GM21717 (cell line): ENCODE results near the gene CARD9.
"Not testable (repeated sequence)": the region's sequence is repeated elsewhere in the genome, so short reads cannot be mapped to it uniquely, and the experiment has no call there.

Experiments
- ATAC-seq: cut with Tn5 transposase; IDR thresholded peaks from one replicate; pipeline ENCODE4 v1.9.1; 2021; ENCODE audit warnings: mild to moderate bottlenecking, moderate library complexity; ENCODE audit not compliant: unreplicated experiment

Gene CARD9, protein sequence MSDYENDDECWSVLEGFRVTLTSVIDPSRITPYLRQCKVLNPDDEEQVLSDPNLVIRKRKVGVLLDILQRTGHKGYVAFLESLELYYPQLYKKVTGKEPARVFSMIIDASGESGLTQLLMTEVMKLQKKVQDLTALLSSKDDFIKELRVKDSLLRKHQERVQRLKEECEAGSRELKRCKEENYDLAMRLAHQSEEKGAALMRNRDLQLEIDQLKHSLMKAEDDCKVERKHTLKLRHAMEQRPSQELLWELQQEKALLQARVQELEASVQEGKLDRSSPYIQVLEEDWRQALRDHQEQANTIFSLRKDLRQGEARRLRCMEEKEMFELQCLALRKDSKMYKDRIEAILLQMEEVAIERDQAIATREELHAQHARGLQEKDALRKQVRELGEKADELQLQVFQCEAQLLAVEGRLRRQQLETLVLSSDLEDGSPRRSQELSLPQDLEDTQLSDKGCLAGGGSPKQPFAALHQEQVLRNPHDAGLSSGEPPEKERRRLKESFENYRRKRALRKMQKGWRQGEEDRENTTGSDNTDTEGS

DNA sequence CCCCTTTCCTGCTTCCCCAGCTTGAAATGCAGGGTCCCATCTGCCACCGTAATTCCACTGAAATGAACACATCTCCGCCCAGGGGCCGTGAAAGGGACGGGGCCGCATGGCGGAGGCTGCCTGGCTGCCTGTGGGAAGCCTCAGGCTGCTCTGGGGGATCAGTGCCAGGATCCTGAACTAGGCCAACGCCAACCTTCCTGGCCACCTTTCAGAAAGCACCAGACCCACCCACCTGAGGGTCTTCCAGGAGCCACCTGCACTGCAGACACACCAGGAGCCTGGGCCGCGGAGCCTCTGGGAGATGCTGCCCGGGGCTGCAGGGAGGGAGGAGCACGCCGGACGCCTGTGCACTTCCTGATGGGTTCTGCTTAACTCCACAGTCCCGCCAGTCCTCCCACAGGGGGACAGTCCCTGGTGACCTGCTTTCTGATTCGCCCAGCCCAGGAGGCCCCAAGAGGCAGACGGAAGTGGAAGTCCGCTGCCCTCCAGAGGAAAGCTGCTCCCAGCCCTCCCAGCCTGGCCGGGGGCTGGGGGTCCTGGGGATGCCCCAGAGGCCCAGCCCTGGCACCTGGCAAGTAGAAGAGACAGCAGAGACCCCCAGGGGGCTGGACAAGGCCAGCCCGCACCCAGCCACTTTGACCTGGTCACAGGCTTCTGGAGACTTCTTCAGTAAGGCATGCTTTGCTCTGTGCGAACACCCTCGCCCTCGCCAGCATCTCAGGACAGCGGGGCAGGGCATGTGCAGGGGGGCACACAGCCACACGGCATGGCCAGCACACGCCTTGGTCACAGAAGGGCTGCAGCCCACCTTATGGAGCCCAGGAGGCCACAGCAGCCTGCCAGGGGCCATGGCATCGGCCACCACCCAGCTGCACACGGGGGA lies at the start of gene CARD9:
CARD9 (minus strand) TSS at position 370 of the 883 bp plus-strand sequence. CDS start 1,591 bp downstream, outside the sequence.
- ATAC-seq = no peak

DNA sequence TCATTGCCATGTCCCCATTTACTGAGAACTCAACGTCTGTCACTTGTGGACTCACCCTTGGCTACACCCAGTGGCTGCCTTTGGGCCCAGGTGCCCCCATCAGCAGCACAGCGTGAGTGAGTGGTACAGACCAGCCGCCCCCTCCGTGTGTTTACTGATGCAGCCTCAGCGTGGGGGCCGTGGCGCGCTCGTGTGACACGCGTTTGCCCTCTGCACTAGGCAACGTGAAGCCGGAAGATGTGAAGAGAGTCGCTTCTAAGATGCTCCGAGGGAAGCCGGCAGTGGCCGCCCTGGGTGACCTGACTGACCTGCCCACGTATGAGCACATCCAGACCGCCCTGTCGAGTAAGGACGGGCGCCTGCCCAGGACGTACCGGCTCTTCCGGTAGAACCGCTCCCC lies 49.4 kb upstream of the CARD9 start:
- no peak for ATAC-seq

DNA sequence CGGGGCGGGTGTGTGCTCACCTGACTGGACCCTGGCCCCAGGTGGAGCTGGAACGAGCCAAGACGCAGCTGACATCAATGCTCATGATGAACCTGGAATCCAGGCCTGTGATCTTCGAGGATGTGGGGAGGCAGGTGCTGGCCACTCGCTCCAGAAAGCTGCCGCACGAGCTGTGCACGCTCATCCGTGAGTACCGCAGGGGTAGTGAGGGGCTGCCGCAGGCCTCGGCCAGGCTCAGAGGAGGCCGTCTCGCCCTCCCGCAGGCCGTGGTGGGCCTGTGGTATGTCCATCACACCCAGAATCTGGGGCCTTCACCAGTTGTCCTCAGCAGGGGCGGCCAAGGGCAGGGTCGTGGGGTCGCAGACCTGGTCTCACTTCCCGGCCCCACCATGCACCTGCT lies 48.3 kb upstream of the CARD9 start:
- ATAC-seq = no peak

DNA sequence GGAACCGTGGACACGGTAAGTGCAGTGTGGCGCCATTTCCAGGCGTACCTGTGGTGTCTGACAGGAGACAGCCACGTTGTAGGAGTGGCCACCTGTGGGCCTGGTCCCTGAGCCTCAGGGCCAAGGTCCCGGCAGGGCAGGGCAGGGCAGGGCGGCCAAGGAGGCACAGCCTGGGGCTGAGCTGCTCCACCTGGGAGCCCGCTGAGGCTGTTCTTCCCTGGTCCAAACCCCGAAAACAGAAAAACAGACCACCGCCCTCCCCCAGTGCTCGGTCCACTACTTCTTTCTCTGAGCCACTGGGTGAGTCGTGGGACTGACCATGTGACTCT lies 45.6 kb upstream of the CARD9 start:
- no peak for ATAC-seq

DNA sequence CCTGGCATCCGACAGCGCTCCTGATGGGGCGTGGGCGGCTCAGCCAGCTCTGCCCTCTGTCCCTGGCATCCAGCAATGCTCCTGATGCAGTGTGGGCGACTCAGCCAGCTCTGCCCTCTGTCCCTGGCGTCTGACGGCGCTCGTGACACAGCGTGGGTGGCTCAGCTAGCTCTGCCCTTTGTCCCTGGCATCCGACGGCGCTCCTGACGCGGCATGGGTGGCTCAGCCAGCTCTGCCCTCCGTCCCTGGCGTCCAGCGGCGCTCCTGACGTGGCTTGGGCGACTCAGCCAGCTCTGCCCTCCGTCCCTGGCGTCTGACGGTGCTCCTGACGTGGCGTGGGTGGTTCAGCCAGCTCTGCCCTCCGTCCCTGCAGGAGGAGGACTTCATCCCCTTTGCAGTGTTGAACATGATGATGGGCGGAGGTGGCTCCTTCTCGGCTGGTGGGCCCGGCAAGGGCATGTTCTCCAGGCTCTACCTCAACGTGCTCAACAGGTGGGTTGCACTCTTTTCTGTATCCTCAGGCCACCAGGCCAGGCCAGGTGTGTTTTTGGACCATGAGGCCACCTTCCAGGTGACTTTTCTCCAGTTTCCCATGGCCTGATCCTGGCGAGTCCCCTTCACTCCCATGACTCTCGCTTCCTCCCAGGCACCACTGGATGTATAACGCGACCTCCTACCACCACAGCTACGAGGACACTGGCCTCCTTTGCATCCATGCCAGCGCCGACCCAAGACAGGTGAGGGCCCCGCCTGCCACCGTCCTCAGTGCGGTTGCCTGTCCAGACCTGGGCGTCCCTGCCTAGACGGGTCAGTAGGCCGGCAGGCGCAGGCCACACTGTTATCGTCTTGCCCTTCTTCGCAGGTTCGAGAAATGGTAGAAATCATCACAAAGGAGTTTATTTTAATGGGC lies 45.0 kb upstream of the CARD9 start:
- ATAC-seq = no peak

DNA sequence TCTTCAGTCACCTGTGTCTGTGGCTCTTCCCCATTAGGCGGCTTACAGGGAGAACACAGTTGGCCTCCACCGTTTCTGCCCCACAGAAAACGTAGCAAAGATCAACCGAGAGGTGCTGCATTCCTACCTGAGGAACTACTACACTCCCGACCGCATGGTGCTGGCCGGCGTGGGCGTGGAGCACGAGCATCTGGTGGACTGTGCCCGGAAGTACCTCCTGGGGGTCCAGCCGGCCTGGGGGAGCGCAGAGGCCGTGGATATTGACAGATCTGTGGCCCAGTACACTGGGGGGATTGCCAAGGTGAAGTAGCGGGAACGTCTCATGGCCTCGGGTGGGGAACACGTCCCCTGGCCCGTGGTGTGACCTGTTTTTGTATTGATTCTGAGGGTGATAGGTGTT lies 43.4 kb upstream of the CARD9 start:
- no peak for ATAC-seq

DNA sequence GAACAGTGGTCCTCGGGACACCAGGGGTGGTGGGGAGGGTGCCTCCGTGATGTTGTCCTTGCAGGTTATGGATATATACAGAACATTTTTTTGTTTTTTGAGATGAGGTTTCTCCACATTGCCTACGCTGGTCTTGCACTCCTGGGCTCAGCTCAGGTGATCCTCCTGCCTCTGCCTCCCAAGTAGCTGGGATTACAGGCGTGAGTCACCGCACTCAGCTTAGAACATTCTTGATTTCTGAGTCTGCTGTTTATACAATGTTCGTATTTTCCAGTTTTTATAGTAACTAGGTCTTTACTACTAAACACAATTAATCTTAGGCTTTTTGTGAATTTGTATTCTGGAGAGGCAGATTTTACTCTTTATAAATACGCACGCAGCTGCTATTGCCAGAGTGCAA lies 43.0 kb upstream of the CARD9 start:
- ATAC-seq = no peak

DNA sequence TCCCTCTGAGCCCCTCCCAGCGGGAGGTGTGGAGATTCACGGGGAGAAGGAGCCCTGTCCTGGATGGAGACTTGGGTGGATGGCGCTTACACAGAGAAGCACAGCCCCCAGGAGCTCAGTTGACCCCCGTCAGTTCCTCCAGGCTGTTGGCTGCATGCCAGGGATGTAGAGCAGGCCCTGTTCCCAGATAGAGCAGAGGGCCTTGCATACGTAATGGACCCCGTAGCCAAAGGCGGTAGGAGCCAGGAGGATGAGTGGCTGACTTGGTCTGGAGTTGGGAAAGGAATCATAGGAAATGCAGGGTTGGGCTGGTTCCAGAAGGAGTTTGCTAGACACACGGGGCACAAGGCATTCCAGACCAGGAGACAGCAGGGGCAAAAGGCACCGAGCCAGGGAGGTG lies 39.5 kb upstream of the CARD9 start:
- no peak for ATAC-seq

DNA sequence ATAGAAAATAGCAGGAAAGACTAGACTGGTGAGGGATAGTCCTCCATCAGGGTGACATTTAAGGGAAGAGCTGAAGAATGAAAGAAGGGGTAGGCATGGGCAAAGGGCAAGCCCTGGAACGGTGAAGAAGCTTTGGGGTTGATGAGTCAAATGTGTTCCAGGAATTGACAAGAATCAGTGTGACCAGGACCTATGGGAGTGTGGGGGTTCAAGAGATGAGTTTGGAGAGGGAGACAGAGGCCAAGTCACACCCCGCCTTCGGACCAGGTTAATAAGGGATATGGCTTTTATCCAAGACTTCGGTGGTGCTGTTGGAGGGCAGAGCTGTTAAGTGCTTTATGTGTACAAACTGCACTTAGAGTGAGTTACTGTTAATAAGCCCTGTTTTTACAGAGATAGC lies 37.9 kb upstream of the CARD9 start:
- no peak for ATAC-seq

DNA sequence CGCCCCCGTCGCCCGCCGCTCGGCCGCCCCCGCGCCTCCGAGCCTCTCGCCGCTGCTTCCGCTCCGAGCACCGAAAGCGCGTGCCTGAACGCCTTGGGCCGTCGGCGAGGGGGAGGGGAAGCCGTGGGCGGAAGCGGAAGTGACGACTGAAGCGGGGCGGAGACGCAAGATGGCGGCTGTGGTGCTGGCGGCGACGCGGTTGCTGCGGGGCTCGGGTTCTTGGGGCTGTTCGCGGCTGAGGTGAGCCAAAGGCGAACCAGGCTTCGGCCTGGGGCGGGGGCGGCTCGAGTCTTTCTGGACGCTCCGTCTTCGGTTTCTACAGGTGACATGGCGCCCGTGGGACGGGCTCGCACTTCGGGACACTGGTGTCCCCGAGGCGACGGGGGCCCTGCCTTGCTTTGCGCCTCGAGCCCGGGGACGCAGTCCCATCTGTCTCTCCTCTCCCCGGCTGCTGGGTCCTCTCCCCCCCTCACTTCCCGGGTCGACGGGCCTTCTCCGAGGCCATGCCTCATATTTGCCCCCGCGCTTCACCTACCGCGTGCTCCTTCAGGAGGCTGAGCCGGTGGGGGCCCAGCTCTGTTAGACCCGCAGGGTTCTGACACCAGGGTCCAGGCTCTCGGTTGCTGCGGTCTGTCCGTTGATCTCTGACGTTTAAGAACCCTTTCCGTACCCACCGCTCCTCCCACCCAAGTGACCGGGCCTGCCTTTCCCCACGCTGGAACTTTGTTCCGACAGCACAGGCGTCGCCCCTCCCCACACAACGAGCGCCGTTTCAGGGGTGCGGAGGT lies 37.2 kb upstream of the CARD9 start, which contains the start of the genes ENTR1 and PMPCA:
ENTR1 (minus strand) TSS at position 115 of the 788 bp plus-strand sequence. CDS start 217 bp downstream, outside the sequence.
PMPCA (plus strand) TSS at position 159 of the 788 bp plus-strand sequence; CDS start at position 170, 11 bp downstream.
- ATAC-seq = peak; percentile 66

DNA sequence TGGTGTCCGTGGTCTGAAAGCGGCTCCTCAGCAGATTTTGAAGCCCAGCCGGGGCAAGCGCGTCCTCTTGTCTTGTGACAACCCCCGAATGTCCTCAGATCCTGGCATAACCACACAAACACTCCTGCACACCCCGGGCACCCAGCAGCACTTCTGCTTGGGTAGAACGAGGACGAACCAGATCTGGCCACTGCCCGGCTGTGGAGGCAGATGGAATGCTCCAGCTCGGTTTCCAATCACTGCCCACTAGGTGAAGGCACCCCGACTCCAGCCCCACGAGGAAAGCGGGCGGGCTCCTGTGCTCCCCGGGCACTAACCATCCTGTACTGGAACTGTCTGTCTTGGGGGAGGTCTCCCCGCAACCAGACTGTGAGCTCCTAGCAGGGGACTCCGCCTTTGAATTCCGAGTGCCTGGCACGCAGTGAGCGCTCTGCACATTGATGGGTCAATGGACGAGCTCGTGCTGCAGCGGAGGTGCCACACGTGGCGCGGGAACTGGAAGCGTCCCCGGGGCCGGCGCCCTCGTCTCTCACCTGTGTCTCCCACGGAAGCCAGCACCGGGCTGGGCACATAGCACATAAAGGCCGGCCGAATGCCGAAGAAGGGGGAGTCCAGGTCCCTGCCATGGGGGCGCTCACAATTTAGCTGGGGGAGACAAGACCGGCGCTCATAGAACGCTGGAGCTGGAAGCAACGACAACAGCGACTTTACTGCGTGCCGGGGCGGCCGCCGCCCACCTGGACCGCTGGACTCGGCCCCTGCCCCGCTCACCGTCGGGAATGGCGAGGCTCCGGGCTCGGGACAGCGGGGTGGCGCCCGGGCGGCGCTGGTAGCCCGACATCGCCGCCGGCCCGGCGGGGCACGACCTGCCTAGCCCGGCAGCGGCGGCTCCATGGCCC lies 36.3 kb upstream of the CARD9 start:
- peak; percentile 22 for ATAC-seq

DNA sequence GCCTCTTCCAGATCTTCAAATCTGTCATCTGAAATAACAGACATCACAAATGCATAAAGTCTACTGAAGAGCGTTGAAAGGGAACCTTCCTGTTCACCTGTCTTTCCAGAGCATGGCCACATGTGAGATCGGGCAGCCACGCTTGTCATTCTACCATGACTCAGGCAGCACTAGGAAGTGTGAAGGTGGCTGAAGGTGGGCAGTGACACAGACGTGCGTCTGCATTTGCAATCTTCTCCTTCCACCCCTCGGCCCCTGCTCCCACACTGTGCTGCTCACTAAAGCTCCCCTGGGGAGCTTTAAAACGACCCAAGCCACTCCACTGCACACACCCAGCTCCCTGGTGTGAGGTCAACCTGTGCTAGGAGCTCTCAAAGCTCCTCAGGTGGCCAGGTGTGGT lies 34.4 kb upstream of the CARD9 start:
- ATAC-seq = no peak

DNA sequence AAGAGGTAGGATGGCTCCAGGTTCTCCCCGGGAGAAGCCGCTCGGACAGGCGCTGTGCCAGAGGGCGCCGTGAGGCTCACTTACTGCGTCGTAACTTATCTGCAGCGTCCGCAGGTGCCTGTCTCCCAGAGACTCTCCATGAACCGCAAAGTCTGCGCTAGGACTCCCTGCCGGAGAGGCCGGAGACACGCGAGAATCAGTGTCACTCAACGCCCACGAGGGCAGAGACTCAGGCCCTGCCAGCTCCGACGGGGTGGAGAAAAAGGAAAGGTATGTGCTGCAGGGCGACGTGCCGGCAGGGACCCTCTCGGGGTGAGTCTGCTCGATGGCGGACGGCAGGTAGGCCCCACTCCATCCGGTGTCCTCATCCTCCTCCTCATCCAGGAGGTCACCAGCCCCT lies 33.6 kb upstream of the CARD9 start:
- not testable (repeated sequence) for ATAC-seq

DNA sequence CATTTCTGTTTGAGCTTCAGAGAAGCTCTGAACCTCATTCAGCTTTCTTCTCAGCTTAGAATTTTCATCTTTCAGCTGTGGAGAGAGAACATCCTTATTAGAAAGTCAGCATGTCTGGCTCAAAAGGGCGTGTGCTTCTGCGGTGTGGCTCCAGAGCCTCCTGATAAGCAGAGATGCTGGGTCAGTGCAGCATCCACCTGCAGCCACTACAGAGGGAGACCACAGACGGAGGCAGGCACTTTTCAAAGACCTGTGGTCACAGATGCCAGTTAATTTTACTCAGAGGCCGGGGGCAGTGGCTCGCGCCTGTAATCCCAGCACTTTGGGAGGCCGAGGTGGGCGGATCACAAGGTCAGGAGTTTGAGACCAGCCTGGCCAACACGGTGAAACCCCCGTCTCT lies 32.4 kb upstream of the CARD9 start:
- ATAC-seq = not testable (repeated sequence)

DNA sequence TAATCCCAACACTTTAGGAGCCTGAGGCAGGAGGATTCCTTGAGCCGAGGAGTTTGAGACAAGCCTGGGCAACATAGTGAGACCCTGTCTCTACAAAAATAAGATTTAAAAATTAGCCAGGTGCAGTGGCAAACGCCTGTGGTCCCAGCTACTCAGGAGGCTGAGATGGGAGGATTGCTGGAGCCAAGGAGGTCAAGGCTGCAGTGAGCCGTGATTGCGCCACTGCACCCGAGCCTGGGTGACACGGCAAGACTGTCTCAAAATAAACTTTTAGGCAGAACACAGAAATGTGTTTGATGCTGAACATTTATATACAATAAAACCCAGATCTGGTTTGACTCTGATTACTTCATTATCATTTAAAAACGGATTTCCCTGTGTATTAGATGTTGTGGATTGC lies 32.0 kb upstream of the CARD9 start:
- no peak for ATAC-seq

DNA sequence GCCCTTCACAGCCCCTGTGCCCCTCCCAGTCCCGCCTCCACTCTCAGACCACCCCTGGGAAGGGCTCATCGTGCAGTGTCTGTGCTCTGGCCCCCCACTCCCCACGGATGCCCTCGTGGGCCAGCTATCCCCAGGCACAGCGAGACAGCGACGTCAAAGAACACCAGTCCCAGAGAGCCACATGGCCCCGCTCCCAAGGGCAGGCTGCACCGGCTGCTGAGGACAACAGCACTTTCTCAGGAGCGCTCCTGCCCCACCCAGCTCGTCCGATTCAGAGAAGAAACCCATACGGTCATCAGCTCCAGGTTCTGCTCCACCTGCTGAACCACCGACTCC lies 31.3 kb upstream of the CARD9 start:
- ATAC-seq = no peak

DNA sequence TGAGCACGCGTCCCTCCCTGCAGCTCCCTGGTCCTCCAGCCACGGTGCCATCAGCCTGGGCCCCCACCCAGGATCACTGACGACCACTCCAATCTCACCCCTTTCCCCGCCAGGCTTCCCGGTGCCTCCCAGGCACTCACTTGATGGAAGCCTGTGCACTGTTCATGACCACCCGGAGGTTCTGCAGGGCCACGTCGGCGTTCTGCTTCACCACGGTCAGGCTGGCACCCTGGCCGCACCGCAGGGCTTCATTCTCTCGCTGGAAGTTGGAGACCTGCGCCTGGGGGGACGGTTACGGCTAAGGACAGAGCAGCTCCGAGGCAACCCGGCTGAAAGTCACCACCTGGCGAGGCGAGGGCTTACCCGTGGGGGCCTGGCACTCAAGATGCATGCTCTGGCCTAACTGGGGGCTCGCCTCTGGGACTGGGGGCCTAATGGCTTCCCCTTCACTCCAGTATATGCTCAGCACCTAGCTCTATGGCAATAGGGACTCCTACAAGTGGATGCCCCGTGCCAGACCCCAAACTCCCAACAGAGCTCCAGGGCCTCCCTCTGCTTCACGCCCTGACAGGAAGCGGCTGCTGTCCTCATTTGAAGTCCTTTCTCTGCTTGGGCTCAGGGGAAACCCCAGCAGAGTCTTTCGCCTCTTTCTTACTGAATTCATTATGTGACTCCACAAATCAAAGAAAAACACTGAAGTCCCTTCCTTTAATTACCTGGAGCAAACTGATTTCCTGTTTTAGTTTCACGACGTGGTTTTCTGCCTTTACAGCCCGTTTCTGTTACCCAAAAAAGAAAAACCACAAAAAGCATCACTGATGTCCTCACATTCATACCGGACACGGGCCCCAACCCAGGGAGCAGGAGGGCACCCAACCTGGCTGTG lies 30.7 kb upstream of the CARD9 start:
- ATAC-seq = no peak

DNA sequence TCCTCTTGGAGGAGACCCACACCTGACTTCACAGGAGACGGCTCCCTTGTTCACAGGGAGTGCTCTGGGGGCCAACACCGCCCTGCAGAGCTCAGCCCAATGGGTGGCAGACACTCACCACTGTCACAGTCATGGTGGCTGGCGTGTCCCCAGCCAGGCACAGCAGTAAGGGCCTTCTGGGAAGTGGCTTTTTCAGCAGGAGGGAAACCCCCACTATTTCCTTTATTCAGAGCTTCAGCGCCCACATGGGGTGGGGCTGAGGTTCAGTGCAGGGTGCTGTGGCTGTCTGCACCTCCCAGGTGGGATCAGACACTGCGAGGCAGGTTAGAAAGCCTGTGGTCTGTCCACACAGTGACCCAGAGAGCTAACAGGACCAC lies 30.1 kb upstream of the CARD9 start:
- ATAC-seq = no peak
